Adrenal gland (tissue), 12 donors: Measurements from ENCODE around the gene GEMIN8. TPM values are rescaled to one million over a fixed set of nuclear protein-coding genes. Genes with fewer than 3 reads are reported as not detected.

Experiments used
- DNase-seq, 7 donors: peaks; one replicate each; pipeline ENCODE4 v3.0.0-alpha.2; 2019 to 2020
- H3K27ac ChIP-seq, 5 donors: fragments of 200-600 bp; sonication (generic) in 4 of 5; 1 replicate in 3 of 5; 2 replicates in 2 of 5; pipeline versions ENCODE4 v1.5.1 to v1.8.0; 2016 to 2020; ENCODE audit warnings: mild to moderate bottlenecking in 1 of 5
- H3K27me3 ChIP-seq: fragments of 200-600 bp; 2 replicates; pipeline ENCODE4 v1.8.0; 2021
- H3K36me3 ChIP-seq, 2 donors: fragments of 200-600 bp; replicated peaks in 1 of 2; 1 replicate in 1 of 2; 2 replicates in 1 of 2; pipeline versions ENCODE4 v1.5.1 to v1.8.0; 2018 to 2022
- H3K4me1 ChIP-seq, 2 donors: fragments of 200-600 bp; replicated peaks in 1 of 2; 1 replicate in 1 of 2; 2 replicates in 1 of 2; pipeline versions ENCODE4 v1.5.1 to v1.8.0; 2018 to 2021
- H3K4me3 ChIP-seq, 4 donors: fragments of 200-600 bp; sonication (generic) in 3 of 4; one replicate each; pipeline ENCODE4 v1.5.1; 2016 to 2018
- H3K9me3 ChIP-seq, 3 donors: fragments of 200-600 bp; sonication (generic) in 1 of 3; replicated peaks in 1 of 3; 1 replicate in 2 of 3; 2 replicates in 1 of 3; pipeline versions ENCODE4 v1.5.1 to v1.8.0; 2016 to 2021
- CTCF ChIP-seq, 6 experiments: fragments of 450-650 bp in 4 of 6; fragments of 200-600 bp in 2 of 6; sonication (generic) in 1 of 6; IDR thresholded peaks; 1 replicate in 5 of 6; 2 replicates in 1 of 6; pipeline versions ENCODE4 v1.5.1 to v1.8.0; 2016 to 2021; ENCODE audit warnings: antibody characterized with exemption in 6 of 6, mild to moderate bottlenecking in 2 of 6, moderate library complexity in 1 of 6
- POLR2A ChIP-seq, 2 donors: fragments of 450-650 bp; IDR thresholded peaks; one replicate each; pipeline ENCODE4 v1.6.1; 2017; ENCODE audit warnings: antibody characterized with exemption in 2 of 2, mild to moderate bottlenecking in 2 of 2, moderate library complexity in 1 of 2
- WGBS, 4 donors: extraction: QIAGEN DNeasy Blood & Tissue Kit in 2 of 4; methylation state at CpG; one replicate each; pipeline versions ENCODE4 v1.1.5 to v1.1.7; 2013 to 2017; 5-methylcytosine and 5-hydroxymethylcytosine counted together
- intact Hi-C, 2 donors: fragments of 100-400 bp; cut with DNase I; formaldehyde crosslinking; loops; one replicate each; pipeline versions ENCODE4 v1.14.1 to v1.15.0; 2022 to 2023
- polyA plus RNA-seq, 3 donors: library from polyadenylated mRNA; stranded (reverse); fragments of 200-250 nt in 2 of 3; fragments of 350-450 nt in 1 of 3; fragmentation: Illumina TruSeq in 1 of 3; extraction: RNeasy Lipid Tissue Mini Kit (QIAGEN cat#74804) in 1 of 3; gene quantifications; one replicate each; pipeline ENCODE4 v1.2.3, GENCODE V29; 2013 to 2014
- total RNA-seq, 9 donors: library from RNA; depleted of rRNA in 4 of 9; stranded (reverse); fragments of >200 nt in 4 of 9; fragments of 120-200 nt in 1 of 9; fragmentation: NEBNext Ultra II Directional in 1 of 9; extraction: Animal tissue kit (Norgen Biotek cat#: 25700) in 1 of 9; gene quantifications; one replicate each; pipeline versions ENCODE4 v1.1.0 to v1.2.4, GENCODE V29; 2013 to 2023
- donor health status: healthy with polysubstance abuse.
- donor health status: Bipolar disorder and iron deficiency.
- donor health status: DM: yes; HTN: yes; CAD: no.
- donor health status: DM: no; HTN: no; CAD: no.
- donor health status: DM: no; HTN: no; CAD: no.
- donor health status: DM: yes; HTN: yes; CAD: no.

The GEMIN8 gene
- total and polyA plus RNA-seq, 12 donors: 13.9 to 32.9 (median 19.8) TPM

DNA sequence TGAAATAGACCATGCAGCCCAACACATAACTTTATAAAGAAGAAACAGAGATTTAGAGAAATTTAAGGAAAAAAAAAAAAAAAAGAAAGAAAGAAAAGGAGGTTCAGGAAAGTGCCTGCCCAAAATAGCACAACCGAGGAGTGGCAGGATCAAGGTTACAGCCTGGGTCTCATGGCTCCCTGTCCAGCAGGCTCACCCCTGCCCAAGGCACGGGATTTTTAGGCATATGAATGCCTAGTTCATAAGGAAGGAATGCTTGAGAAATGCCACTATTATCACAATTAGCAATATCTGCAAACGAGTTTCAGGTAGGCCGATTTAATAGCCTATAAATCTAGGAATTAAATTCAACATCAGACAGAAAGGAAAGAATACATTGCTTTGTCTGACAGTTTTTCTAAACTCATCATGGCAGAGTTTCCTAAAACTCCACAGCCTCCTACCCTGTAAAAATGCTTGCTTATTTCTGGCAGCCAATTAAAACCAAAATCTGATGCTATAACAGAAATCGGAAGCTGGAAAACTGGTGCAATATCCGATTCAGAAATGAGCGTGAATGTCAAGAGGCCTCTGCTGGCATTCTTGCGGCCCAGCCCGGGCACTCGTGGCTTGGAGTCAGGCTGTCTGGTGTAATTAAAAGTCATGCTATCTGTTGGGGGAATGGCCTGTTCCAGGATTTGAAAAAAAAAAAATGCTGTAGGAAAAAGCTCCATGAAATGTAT, 63.5 kb downstream of the GEMIN8 start:
- Histone ChIP-seq H3K27me3 (no peaks in the 10 kb centered on the region), H3K9me3 (no peaks in the 10 kb centered on the region), H3K4me3 (no peak overlapping the region), H3K27ac (peak overlapping the region in 1 of 5 donors; percentile 10), H3K36me3 (no peaks in the 10 kb centered on the region), H3K4me1 (no peaks in the 10 kb centered on the region)
- intact Hi-C loops: no loop called here
- 69 to 77% (median 73%) methylated on average over 10 of the region's 10 CpGs for WGBS, 4 donors
- TF ChIP-seq POLR2A (IDR thresholded peaks at IDR 0.05): no peak
- no peak for TF ChIP-seq CTCF (IDR thresholded peaks at IDR 0.05)
- DNase-seq: no peak

DNA sequence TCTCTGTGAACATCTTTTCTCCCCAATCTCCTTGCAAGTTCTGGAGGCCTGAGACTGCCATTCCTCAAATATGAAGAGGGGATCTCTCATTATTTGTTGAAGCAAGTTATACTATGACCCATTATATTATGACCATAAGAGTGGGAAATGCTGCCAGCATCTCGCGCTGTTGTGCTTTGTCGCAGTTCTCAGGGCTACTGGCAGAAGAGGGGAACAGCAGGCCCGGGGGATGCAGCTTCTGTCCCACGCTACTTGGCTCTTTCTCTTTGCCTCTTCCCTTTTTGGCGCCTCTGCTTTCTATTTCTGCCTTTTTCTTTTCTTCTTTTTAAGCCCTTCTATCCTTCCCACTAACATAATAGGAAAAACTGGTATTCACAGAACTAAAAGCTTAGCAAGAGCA, 64.2 kb downstream of the GEMIN8 start:
- Histone ChIP-seq H3K4me1 (no peaks in the 10 kb centered on the region), H3K9me3 (no peaks in the 10 kb centered on the region), H3K27ac (no peak overlapping the region), H3K36me3 (no peaks in the 10 kb centered on the region), H3K4me3 (no peak overlapping the region), H3K27me3 (no peaks in the 10 kb centered on the region)
- intact Hi-C loops: no loop called here
- WGBS, 4 donors: 61 to 81% (median 72%) methylated on average over 6 of the region's 6 CpGs
- DNase-seq: no peak
- no peak for TF ChIP-seq CTCF (IDR thresholded peaks at IDR 0.05)
- TF ChIP-seq POLR2A (IDR thresholded peaks at IDR 0.05): no peak

DNA sequence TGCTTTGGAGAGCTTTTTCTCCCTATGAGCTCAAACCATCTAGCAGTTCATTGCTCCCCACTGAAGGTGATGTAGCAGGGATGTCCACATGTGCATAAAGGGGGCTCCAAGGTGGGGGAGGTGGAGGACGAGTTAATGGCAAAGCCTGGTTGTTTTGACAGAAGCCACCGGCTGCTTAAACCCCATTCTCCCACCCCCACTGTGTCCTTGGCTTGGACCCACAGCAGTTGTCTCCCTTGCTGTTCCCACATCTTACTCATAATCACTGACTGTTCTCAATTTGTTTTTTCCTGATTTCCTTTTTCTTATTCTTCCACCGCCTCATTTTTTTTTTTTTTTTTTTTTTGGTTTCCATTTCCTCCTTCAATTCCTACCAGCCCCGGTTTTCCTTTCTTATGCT, 72.7 kb downstream of the GEMIN8 start:
- H3K4me1 ChIP-seq: no peaks in the 10 kb centered on the region
- H3K9me3 ChIP-seq: no peaks in the 10 kb centered on the region
- H3K4me3 ChIP-seq: no peak overlapping the region
- 66 to 80% (median 74%) methylated on average over 4 of the region's 4 CpGs for WGBS, 4 donors
- TF ChIP-seq POLR2A (IDR thresholded peaks at IDR 0.05) (no peak), CTCF (IDR thresholded peaks at IDR 0.05) (no peak)
- H3K36me3 ChIP-seq: no peaks in the 10 kb centered on the region
- H3K27me3 ChIP-seq: peaks cover 10% of the 10 kb centered on the region
- H3K27ac ChIP-seq: no peak overlapping the region
- intact Hi-C loops: no loop called here
- no peak for DNase-seq

Other genes starting within 250 kb of the GEMIN8 start
- 1 to 10 TPM; 1.0 to 7.5 (median 4.1) TPM for gene GPM6B, start 212.8 kb downstream of the GEMIN8 start, total RNA-seq
- gene GPM6B, start 212.8 kb downstream of the GEMIN8 start, polyA plus RNA-seq: 1 to 10 TPM; 4.2 to 4.8 (median 4.2) TPM